Ishikawa (cell line): Measurements from ENCODE around the gene EVC2.

ENCODE experiments used
- CEBPB ChIP-seq: IDR thresholded peaks from 2 replicates; pipeline ENCODE4 v1.6.1; 2012
- CREB1 ChIP-seq: IDR thresholded peaks from 2 replicates; pipeline ENCODE4 v1.6.1; 2012; ENCODE audit warnings: low read depth
- EGR1 ChIP-seq: IDR thresholded peaks from 2 replicates; pipeline ENCODE4 v1.6.1; 2012
- EP300 ChIP-seq: IDR thresholded peaks from 2 replicates; pipeline ENCODE4 v1.6.1; 2012; ENCODE audit warnings: borderline replicate concordance
- FOXM1 ChIP-seq: IDR thresholded peaks from 2 replicates; pipeline ENCODE4 v1.6.1; 2012; ENCODE audit warnings: low read depth, borderline replicate concordance
- NFIC ChIP-seq: IDR thresholded peaks from 2 replicates; pipeline ENCODE4 v1.6.1; 2012
- RAD21 ChIP-seq: IDR thresholded peaks from 2 replicates; pipeline ENCODE4 v1.6.1; 2012; ENCODE audit warnings: low read depth
- REST ChIP-seq: IDR thresholded peaks from 2 replicates; pipeline ENCODE4 v1.6.1; 2012; ENCODE audit warnings: low read depth, mild to moderate bottlenecking
- TAF1 ChIP-seq: IDR thresholded peaks from 2 replicates; pipeline ENCODE4 v1.6.1; 2012; ENCODE audit warnings: low read depth, mild to moderate bottlenecking
- TCF12 ChIP-seq: IDR thresholded peaks from 2 replicates; pipeline ENCODE4 v1.6.1; 2012; ENCODE audit warnings: low read depth
- TEAD4 ChIP-seq: IDR thresholded peaks from 2 replicates; pipeline ENCODE4 v1.6.1; 2012
- YY1 ChIP-seq: IDR thresholded peaks from 2 replicates; pipeline ENCODE4 v1.6.1; 2012; ENCODE audit warnings: low read depth
- ZBTB7A ChIP-seq: IDR thresholded peaks from 2 replicates; pipeline ENCODE4 v1.6.1; 2012; ENCODE audit warnings: low read depth
- TF ChIP-seq, protein P1 (sequence below): IDR thresholded peaks from 2 replicates; pipeline ENCODE4 v1.6.1; 2012
- TF ChIP-seq, protein P2 (sequence below): IDR thresholded peaks from 2 replicates; pipeline ENCODE4 v1.6.1; 2012

EVC2 gene

GRCh38 chr4:5662555-5662954, 45.8 kb downstream of the EVC2 start:
- TF ChIP-seq NFIC (no peak), EP300 (no peak), YY1 (no peak), TAF1 (no peak), CREB1 (no peak), CEBPB (no peak), EGR1 (no peak), REST (no peak), FOXM1 (no peak), TEAD4 (no peak), TCF12 (no peak), RAD21 (no peak), ZBTB7A (no peak)
- TF ChIP-seq, protein P1, sequence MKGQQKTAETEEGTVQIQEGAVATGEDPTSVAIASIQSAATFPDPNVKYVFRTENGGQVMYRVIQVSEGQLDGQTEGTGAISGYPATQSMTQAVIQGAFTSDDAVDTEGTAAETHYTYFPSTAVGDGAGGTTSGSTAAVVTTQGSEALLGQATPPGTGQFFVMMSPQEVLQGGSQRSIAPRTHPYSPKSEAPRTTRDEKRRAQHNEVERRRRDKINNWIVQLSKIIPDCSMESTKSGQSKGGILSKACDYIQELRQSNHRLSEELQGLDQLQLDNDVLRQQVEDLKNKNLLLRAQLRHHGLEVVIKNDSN, result no peak
- TF ChIP-seq, protein P2, sequence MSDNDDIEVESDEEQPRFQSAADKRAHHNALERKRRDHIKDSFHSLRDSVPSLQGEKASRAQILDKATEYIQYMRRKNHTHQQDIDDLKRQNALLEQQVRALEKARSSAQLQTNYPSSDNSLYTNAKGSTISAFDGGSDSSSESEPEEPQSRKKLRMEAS, result no peak

DNA sequence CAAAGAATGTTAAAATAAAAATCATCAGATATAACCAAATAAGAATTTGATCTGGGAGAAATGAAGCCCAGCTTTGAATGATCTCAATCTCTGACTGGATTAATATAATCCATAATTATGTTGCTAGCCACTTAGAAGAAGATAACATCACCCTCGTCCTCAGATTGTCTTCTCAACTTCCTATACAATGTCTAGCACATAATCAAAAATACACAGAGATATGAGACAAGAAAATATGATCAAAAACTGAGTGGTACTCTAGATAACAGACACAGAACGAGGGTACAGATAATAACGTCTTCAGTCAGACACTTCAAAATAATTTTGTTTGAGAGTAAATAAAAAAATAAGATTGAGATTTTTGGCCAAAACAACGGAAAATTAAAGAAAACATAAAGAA, 47.1 kb downstream of the EVC2 start:
- TF ChIP-seq RAD21 (no peak), NFIC (no peak), REST (no peak), TCF12 (no peak), TAF1 (no peak), EP300 (no peak), YY1 (no peak), ZBTB7A (no peak)
- TF ChIP-seq, protein P2, result no peak

DNA sequence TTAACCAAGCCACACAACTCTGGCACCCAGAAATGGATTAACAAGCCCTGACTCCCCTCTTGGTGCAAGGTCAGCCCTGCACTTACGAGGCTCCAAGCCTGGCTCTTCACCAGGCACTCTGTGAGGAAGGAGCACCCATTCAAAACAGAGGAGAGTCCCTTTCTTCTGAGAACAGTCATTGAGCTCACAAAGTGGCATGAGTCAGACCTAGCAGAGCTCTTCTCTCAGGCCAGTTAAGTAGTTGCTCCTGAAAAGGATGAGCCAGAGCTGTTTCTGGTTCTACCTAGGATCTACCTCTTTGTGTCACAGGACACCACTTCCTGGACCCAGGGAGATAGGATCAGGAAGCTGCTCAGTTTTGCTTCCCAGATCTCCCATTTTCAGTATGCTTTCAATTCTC, 48.2 kb downstream of the EVC2 start:
- no peak for TF ChIP-seq RAD21
- no peak for TF ChIP-seq YY1
- TF ChIP-seq TAF1, result no peak
- no peak for TF ChIP-seq CREB1
- TF ChIP-seq EGR1, result no peak
- no peak for TF ChIP-seq REST
- TF ChIP-seq CEBPB, result no peak
- TF ChIP-seq, protein P1, result no peak
- no peak for TF ChIP-seq EP300
- TF ChIP-seq, protein P2, result no peak
- no peak for TF ChIP-seq TEAD4
- TF ChIP-seq FOXM1, result no peak
- no peak for TF ChIP-seq NFIC
- TF ChIP-seq ZBTB7A, result no peak
- TF ChIP-seq TCF12, result no peak

GRCh38 chr4:5658974-5659373, 49.4 kb downstream of the EVC2 start:
- TF ChIP-seq FOXM1 (no peak), TEAD4 (no peak), NFIC (no peak), CREB1 (no peak)

DNA sequence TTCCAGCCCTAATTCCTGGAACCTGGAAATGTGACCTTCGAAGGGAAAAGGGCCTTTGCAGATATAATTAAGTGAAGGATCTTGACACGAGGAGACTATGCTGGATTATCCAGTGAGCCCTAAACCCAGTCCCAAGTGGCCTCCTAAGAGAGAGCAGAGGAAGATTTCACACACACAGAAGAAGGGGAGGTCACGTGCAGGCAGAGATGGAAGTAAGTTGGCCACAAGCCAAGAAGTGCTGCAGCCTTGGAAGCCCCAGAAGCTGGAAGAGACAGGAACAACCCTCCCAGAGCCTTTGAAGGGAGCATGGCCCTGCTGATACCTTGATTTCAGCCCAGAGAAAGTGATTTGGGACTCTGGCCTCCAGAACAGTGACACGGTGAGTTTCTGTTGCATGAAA, 51.9 kb downstream of the EVC2 start:
- no peak for TF ChIP-seq TCF12
- TF ChIP-seq, protein P1, result peak; percentile 30; the same call in 1 of the 2 replicates
